Mucosa of descending colon (tissue), 3 donors: Measurements from ENCODE around the gene ASB16. TPM values are rescaled to one million over a fixed set of nuclear protein-coding genes. Genes with fewer than 3 reads are reported as not detected.
"Not testable (repeated sequence)": the region's sequence is repeated elsewhere in the genome, so short reads cannot be mapped to it uniquely, and the experiment has no call there.

ENCODE experiments used
- ATAC-seq: fragments of 200-7000 bp; cut with Tn5 transposase; one replicate; pipeline ENCODE4 v1.9.1; 2020; ENCODE audit warnings: mild to moderate bottlenecking, moderate library complexity
- DNase-seq, 3 donors: peaks; one replicate each; pipeline ENCODE4 v3.0.0-alpha.2; 2020
- H3K36me3 ChIP-seq: fragments of 200-600 bp; one replicate; pipeline ENCODE4 v1.8.0; 2021; ENCODE audit warnings: low read depth, mild to moderate bottlenecking
- H3K4me1 ChIP-seq: fragments of 200-600 bp; one replicate; pipeline ENCODE4 v1.8.0; 2021; ENCODE audit warnings: low read depth, mild to moderate bottlenecking
- H3K4me3 ChIP-seq: fragments of 200-600 bp; one replicate; pipeline ENCODE4 v1.8.0; 2021; ENCODE audit warnings: mild to moderate bottlenecking
- H3K9me3 ChIP-seq: fragments of 200-600 bp; one replicate; pipeline ENCODE4 v1.8.0; 2021; ENCODE audit warnings: mild to moderate bottlenecking
- intact Hi-C, 2 donors: fragments of 100-400 bp; cut with DNase I in 1 of 2; cut with micrococcal nuclease in 1 of 2; formaldehyde crosslinking; loops; one replicate each; pipeline versions ENCODE4 v1.11.0 to v1.11.1; 2022; cut with DNase I, micrococcal nuclease
- total RNA-seq, 3 donors: library from RNA; stranded (reverse); fragmentation: NEBNext Ultra II Directional in 2 of 3; extraction: Animal tissue kit (Norgen Biotek cat#: 25700) in 2 of 3; gene quantifications; one replicate each; pipeline versions ENCODE4 v1.2.1 to v1.2.4, GENCODE V29; 2021 to 2023
- TF ChIP-seq, protein P1 (sequence below): fragments of 200-600 bp; IDR thresholded peaks from one replicate; pipeline ENCODE4 v1.8.0; 2022; ENCODE audit warnings: antibody characterized with exemption, mild to moderate bottlenecking
- donor health status: DM: no; HTN: no; CAD: no; lungs with moderate emphysema.
- donor health status: DM: no; HTN: no; CAD: no.
- donor health status: DM: no; HTN: yes; CAD: no.

The ASB16 gene
- total RNA-seq, 3 donors from 2014 or later: 0.29 to 1.7 TPM; not detected in 1

GRCh38 chr17:44133918-44134476, 36.5 kb upstream of the ASB16 start:
- Histone ChIP-seq H3K4me1 (peaks cover 7% of the 10 kb centered on the region), H3K4me3 (no peak overlapping the region), H3K9me3 (no peaks in the 10 kb centered on the region), H3K36me3 (no peaks in the 10 kb centered on the region)
- intact Hi-C loops: no loop called here
- DNase-seq: no peak
- ATAC-seq: no peak
- TF ChIP-seq, protein P1, sequence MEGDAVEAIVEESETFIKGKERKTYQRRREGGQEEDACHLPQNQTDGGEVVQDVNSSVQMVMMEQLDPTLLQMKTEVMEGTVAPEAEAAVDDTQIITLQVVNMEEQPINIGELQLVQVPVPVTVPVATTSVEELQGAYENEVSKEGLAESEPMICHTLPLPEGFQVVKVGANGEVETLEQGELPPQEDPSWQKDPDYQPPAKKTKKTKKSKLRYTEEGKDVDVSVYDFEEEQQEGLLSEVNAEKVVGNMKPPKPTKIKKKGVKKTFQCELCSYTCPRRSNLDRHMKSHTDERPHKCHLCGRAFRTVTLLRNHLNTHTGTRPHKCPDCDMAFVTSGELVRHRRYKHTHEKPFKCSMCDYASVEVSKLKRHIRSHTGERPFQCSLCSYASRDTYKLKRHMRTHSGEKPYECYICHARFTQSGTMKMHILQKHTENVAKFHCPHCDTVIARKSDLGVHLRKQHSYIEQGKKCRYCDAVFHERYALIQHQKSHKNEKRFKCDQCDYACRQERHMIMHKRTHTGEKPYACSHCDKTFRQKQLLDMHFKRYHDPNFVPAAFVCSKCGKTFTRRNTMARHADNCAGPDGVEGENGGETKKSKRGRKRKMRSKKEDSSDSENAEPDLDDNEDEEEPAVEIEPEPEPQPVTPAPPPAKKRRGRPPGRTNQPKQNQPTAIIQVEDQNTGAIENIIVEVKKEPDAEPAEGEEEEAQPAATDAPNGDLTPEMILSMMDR: no peak

GRCh38 chr17:44134752-44135568, 35.5 kb upstream of the ASB16 start:
- intact Hi-C loops: no loop called here
- Histone ChIP-seq H3K9me3 (no peaks in the 10 kb centered on the region), H3K4me1 (peaks cover 7% of the 10 kb centered on the region), H3K4me3 (no peak overlapping the region), H3K36me3 (no peaks in the 10 kb centered on the region)
- DNase-seq: no peak
- TF ChIP-seq, protein P1: no peak
- ATAC-seq: no peak

DNA sequence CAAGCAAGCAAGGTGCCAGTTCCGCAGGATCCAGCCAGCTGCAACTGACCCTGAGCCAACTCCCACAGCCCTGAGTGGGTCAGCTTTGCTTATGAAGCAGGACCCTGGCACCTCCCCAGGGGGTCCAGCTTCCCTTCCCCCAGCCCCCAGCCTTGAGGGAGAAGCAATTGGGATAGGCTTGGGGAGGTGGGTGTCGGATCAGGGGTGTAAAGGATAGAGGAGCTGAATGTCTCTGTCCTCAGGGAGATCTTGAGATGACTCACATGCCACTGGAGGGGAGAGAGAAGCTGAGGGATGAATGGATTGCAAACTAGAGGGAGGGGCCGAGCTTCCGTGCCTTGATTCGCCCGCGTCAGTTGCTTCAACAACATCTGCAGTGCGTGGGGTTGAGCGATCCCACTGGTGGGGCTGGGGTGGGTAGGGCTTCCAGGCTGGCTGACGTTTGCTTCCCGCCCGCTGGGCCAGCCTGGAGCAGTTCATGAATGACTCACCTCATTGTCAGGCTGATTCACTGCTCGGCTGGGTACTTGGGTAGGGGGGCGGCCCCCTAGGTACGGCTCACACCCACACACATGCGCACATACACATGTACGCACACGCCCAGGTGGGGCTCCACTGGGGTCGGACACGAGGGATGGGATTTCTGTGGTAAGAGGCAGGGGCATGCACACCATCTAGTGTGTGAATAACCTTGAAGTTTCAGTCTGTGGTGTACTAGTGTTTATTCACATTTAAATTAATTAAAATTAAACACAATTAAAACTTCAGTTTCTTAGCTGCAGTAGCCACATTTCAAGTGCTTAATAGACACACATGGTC, 32.4 kb upstream of the ASB16 start:
- Histone ChIP-seq H3K9me3 (no peaks in the 10 kb centered on the region), H3K4me3 (no peak overlapping the region), H3K36me3 (no peaks in the 10 kb centered on the region), H3K4me1 (peaks cover 7% of the 10 kb centered on the region)
- ATAC-seq (peak; percentile 76), DNase-seq (peak; percentile 51 to 83 (median 67))
- TF ChIP-seq, protein P1: no peak
- intact Hi-C loops: no loop called here

DNA sequence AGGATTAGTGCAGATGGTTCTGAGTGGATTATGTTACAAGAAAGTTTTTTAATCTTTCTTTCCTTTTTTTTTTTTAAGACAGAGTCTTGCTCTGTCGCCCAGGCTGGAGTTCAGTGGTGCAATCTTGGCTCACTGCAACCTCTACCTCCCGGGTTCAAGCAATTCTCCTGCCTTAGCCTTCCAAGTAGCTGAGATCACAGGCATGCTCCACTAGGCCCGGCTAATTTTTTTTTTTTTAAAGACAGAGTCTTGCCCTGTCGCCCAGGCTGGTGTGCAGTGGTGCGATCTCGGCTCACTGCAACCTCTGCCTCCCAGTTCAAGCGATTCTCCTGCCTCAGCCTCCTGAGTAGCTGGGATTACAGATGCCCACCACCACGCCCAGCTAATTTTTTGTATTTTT, 26.6 kb upstream of the ASB16 start:
- H3K9me3 ChIP-seq, ATAC-seq, H3K4me3 ChIP-seq, H3K36me3 ChIP-seq, H3K4me1 ChIP-seq, DNase-seq, intact Hi-C loops: not testable (repeated sequence)

DNA sequence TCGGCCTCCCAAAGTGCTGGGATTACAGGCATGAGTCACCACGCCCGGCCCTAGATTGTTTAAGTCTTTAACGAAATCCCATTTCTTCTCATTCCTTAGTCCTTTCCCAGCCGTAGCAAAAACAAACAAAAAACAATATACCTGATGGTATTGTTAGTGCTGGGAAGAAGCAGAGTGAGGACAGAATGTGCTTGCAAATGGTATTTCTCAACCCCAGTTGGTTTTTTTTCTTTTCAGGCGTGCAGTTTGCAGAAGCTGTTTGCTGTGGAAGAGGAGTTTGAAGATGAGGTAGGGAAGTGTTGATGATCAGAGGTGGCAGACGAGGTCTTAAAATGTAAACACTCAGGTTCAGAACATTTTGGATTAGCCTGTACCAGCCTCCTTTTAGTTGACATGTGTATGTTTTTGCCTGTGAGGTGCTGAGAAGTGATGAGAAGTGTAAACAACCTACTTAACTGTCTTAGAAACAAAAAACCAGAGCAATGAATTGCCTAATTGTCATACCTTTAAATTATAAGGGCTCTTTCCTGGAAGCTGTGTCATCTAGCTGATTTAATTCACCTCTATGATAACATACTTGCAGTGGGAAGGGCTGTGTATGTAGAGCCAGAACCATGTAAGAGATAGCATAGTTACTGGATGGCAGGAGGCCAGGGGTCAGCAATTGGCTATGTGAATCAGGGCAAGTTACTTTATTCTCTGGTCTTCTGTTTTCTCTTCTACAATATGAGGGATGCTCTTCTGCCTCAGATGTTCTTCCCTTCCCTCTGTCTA, 25.4 kb upstream of the ASB16 start:
- DNase-seq (no peak), ATAC-seq (no peak)
- intact Hi-C loops: no loop called here
- TF ChIP-seq, protein P1: no peak
- Histone ChIP-seq H3K36me3 (no peaks in the 10 kb centered on the region), H3K9me3 (no peaks in the 10 kb centered on the region), H3K4me1 (no peaks in the 10 kb centered on the region), H3K4me3 (no peak overlapping the region)
